CD4-positive, alpha-beta T cell treated with Interleukin-4 for 4 hours (primary cell): ENCODE results near the gene TMEM185A.
"Not testable (repeated sequence)": the region's sequence is repeated elsewhere in the genome, so short reads cannot be mapped to it uniquely, and the experiment has no call there.

Experiments used
- DNase-seq: peaks from one replicate; pipeline ENCODE4 v3.0.0-alpha.2; 2020

Gene TMEM185A

DNA sequence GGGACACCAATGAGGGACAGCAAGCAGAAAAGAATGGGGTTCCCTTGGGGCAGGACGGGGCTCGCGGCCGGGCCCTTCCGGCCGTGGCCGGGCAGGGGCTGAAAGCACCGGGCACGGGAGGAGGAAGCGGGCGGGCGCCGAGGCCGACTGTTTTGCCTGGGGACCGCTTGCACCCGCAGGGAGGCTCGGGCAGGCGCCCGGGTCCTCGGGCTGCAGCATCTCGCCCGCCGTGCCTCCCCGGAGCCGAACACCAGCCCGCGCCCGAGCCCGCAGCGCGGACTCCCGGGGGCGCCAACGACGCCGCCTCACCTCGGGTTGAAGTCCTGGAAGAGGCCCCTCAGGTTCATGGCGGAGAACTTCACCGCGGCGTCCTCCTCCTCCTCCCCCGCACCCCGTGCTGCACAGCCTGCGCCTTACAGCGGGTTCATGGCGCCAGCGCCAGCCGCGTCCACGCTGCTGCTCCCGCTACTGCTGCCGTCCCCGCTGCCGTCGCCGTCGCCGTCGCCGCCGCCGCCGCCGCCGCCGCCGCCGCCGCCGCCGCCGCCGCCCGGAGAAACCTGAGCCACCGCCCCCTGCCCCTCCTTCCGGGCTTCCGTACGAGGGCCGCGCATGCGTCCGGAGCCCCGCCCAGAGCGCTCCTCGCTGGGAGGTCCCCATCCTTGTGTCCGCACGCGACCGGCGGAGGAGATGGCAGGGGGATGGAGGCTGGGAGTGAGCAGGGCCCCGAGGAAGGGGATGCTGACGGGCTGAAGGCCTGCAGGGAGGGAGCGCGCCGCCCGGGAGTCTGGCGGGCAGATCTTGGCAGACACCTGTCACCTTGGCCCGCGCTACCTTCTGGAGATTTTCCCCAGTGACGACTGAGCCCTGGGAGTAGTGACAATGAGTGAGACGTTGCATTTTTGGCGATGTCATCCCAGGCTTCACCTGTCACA lies at the start of gene TMEM185A:
TMEM185A (minus strand) TSS at position 559 of the 932 bp plus-strand sequence; CDS start at position 347, 212 bp downstream.
- peak; percentile 70 for DNase-seq

DNA sequence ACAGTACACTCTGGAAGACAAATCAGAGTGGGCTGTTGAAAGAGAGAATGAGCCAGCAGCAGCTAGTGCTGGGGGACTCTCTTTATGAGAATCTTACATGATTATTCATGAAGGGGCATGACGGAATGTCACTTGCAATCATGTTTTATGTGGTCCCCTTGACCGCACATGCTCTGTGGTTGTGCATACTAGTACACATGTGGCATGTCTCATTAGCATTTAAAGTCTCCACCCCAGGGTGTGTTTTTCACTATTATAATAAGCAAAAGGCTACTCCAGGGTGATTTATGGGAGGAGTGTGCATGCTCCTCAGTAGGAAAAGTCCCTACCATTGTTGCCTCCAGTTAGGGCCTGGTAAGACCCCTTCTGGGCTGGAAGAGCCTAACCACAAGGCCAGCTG lies 49.6 kb upstream of the TMEM185A start:
- DNase-seq: no peak

DNA sequence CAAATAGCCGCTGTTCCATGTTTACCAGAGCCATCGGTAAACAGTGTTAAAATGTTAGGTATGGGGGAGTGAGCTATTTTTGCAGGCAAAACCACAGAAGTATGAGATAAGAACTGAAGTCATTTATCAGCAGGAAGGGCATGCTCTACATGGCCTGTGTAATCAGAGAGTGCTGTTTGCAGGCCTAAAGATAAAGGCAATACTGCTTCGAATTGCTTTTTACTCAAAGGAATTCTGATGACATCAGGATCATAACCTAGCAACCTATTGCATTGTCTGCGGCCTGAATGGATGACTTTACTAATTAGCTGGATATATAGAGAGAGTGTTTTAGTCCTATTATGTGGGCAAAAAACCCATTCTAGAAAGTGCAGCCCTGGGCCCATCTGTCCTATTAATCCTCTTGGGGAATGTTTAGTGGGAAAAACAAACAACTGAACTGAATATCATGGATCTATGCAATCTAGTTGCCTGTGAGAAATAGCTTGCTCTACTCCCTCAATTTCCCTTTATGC lies 47.6 kb upstream of the TMEM185A start:
- not testable (repeated sequence) for DNase-seq

DNA sequence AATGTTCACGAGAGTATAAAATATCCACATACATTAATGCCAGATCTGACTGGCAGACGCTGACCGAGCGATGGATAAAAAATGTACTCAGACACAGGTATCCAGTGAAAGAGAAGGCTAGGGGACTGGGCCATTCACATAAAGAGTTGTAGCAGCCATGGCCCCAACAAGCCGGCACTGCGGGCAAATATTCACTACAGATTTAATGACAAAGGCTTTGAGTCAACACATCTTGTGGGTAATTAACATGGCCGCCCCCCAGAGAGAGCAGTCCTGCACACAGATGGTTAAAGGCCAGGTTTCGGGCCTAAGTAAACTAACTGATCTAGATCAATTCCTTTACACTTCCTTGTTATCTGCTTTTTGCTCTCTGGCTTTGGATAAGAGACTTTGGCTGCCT lies 44.0 kb upstream of the TMEM185A start:
- not testable (repeated sequence) for DNase-seq

DNA sequence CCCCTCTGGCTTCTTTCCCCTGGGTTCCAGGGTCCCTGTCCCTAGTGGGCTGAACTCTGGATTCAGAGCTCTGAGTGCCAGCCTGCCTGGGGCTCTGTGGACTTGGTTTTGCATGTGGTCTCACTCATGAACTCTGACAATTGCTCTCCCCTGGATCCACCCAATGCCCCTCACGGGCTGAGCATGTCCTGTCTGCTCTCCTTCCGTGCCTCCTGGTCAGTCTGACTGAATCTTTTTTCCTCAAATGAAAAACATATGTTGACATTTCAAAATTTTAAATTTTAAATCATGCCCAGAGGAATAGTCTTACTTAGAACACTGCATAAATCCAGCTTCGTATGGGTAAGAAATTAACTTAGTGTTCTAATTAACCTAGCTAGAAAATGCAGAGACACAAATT lies 43.5 kb upstream of the TMEM185A start:
- not testable (repeated sequence) for DNase-seq

DNA sequence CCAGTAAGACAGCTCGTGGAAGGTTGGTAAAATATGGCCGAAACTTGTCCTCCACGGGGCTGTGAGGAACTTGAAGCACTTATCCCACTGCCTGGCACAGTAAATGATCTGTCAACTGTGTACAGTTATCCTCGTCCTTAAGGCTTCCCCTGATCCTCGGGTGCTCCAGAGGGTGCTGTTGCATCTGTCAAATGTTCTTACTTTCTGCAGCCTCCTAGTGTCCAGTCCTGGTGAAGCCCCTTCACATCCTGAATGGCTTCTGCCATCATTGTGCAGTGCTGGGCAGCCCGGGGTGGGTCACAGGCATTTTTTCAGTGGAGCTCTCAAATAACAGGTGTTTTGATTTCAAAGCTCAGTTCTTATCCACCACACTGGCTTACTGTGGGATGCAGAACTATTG lies 29.0 kb upstream of the TMEM185A start:
- DNase-seq: not testable (repeated sequence)

DNA sequence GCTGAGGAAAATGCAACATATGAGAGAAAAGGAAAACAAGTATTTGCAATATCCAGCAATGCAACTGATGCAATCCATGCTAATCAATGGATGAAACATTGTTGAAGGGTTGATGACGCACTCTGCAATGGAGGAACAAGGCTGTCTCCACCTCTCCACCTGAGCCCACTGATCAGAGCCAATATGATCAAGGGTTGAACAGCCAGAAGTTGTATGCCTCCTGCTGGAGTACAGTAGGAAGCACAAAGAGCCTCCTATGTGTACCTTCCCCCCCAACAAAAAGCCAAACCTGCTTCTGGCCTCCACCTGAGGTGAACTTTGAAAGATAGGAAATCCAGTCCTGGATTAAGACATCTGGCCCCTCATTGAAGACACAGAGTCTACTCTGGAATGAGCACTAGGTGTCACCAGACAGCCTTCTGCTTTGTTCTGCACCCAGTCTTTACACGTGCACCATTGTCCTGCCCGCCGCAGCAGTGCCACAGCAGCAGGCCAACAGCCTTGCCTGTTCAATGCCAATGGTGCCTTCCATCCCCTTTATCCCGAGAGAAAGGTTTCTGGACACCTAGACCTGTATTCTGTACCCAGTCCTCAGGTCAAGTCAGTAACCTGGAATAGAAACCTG lies 24.8 kb upstream of the TMEM185A start:
- not testable (repeated sequence) for DNase-seq

DNA sequence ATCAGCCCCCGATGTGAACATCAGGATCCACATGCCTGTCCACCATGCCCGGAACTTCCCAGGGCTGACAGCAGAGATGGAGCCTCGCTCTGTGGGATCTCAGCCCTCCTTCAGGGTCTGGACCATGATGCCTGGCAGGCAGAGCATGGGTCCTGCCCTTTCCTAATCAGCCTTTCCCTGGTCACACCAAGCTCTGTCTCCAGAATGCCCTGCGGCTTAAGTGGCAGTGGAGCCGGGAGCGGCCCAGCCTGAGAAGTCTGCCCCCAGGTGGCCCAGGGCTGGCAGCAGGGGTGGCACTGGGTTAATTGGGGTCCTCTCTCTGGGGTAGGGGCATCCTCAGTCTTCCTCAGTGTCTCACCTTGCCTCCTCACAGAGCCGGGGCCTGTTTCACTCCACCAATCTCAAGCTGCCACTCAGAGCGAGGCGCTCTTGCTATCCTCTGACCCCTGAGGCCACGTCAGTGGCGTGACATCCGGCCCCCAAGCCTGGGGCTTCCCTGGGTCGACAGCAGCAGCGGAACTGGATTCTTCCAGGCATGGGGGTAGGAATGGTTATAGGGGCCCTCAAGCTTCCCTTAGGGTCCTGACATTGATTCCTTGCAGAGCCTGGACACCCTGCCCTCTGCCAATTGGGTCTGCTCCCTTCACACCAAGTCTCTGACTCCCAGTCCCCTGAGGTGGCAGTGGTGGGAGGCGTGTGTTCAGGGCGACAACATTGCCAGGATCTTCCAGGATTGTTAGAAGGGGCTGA lies 20.8 kb upstream of the TMEM185A start:
- no peak for DNase-seq

DNA sequence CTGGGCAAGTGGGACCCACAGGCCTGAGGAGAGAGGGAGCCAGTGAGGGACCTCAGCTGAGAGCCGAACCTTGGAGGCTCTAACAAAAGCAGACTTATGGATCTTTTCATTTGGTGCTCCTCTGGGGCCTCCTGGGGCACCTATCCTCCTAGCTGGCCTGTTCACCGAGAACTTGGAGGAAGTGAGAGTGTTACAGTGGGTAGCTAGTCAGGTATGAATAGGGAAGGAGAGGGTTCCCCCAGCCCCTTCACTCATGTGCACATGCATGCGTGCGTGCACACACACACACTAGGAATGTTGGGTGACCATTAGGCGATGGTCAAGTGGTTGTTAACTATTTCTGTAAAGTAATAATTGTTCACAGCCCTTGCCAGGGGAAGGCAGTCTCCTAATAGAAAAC lies 18.6 kb upstream of the TMEM185A start:
- no peak for DNase-seq

DNA sequence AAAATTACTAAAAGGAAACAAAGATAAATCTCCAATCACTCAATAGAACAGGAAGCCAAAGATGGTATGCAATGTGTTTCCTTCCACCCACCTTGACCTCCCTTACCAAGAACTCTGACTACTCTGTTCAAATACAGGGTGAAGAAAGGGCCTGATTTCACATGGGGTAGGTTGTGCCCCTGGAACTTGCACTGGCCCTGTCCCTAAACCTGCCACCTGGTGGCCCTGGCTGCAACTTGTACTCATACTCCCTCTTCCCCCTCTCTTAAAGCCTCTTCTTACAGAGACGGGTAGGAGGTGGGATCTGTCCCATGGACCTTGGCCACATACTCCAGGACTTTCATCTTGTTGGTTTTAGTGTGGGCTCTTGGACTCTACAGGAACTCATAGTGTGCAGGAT lies 17.3 kb upstream of the TMEM185A start:
- no peak for DNase-seq

DNA sequence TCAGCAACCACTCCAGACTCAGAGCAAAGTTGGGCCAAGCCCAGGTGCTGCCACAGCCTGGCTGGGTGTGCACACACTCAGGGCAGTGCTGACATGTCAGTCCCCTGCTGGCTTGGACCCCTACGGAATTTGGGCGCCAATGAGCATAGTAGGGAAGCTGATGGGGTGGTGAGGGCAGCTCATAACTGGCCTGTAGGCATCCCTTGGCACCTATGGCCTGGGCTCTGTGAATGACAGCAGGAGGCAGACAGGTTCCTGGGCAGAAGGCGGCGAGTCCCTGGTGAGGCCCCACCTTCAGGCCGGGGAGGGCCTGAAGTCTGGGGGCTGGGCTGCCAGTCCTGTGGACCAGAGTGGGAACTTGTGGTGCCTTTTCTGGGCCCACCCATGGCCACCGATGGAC lies 15.9 kb upstream of the TMEM185A start:
- DNase-seq: no peak

DNA sequence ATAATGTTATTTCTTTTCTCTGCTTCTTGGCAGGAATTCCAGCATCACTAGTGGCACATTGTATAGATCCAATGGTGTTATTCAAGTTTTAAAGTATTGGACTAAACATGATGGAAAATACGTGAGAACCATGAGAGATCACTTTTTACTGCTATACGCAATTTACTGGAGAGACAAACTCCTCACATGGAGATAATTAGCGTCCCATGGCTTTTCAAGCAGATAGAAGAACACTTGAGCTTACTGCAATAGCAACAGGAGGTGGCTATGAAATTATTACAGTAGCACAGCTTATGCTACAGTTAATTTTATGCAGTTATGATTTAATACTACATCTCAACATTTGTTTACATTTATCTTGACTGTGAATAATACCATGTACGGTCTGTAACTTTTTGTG lies 11.9 kb upstream of the TMEM185A start:
- no peak for DNase-seq

DNA sequence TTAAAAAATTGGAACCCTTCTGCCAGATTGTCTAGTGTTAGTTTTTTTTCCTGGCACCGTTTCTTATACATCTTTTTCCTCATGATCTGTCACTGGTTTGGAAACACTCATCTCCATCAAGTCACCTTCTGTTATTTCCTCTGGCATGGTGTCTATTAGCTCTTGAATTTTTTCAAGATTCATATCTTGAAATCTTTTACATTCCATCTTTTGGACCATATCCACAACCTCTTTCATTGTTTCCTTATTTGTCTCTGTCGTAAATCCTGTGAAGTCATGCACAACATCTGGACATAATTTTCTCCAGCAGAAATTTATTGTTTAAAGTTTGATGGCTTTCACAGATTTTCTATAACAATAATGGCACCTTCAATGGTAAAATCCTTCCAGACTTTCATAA lies 10.2 kb upstream of the TMEM185A start:
- no peak for DNase-seq

DNA sequence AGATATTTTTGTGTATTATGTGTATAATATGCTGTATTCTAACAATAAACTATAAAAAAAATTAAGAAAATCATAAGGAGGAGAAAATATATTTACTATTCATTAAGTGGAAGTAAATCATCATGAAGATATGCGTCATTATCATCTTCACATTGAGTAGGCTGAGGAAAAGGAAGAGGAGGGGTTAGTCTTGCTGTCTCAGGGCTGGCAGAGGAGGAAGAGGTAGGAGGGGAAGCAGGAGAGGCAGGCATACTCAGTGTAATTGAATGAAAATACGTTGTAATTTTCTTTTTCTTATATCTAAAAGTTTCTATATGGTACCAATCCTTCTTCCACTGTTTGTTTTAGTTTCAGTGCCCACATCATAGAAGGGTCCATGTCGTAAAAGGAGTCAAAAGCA lies 9.8 kb upstream of the TMEM185A start:
- no peak for DNase-seq

DNA sequence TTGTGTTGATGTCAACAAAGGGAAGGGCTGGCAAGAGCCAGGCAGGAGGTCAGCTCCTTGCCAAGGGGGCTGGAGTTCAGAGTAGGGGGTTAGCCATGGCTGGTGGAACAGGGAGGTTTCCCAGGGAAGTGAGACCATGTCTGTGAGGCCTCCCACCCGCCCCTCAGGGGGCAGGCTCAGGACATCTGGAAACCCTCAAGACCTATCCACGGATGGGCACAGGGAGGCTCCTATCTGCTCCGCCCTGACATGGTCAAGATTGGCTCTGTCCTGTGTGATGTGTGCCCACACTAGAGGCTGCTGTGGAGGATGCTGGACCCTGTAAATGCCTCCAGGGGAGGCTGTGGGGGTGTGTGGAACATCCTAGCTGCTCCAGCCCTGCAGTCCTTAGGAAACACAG lies 8.0 kb upstream of the TMEM185A start:
- DNase-seq: no peak

DNA sequence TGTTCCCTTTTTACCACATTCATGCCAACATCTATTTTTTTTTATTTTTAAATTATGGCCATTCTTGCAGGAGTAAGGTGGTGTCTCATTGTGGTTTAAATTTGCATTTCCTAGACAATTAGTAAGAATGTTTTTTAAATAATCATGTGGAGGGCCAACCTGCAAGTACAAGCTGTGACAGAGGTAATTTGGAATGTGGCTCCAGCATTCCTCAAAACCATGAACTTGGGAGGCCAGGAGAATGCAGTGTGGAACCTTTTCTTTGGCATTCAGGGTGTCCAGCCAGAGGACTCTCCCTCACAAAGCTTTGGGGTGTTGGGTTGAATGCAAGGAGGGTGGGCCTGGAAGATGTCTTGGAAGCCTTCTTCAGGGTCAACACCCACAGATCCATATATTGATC lies 7.3 kb upstream of the TMEM185A start:
- no peak for DNase-seq

DNA sequence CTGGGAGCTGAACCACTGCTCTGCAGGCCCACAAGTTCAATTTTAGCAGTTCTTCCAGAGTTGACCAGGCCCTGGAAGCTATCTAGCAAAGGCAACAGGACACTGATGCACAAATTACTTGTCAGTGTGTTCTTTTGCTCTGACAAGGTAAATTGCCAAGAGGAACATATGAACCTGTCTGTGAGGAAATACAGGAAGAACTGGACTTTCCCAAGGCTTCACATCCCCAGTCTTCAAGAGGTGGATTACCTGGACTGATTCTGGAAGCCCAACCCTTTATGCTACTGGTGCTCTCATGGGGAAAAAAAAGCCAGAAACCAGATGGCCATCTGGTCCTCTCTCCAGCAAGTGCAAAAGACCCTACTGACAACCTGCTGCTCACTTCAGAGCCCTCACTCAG lies 1.9 kb upstream of the TMEM185A start:
- DNase-seq: no peak

DNA sequence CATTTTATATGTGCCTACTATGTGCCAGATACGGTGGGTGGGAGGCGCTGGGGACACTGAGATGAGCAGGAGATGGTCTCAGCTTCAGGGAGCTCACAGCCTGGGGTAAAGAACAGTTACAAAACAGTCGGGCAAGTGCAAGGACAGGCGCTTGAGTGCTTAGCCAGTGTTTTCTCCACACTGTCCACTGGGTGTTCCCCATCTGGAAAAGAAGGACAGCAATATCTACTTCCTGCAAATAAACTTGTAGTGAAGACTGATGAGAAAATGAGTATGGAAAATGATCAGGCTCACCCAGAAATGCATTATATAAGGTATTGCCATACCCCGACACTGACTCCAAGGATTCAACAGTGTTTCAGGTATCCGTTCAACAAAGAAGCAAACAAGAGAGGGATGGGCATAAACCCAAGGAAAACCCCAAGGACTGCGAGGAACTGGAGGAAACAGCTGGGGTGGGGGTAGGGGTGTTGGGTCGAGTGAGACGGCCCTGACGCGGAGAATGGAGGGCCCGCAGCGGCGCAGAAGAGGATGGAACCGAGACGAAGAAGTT lies 835 bp downstream of the TMEM185A start:
- DNase-seq: no peak

DNA sequence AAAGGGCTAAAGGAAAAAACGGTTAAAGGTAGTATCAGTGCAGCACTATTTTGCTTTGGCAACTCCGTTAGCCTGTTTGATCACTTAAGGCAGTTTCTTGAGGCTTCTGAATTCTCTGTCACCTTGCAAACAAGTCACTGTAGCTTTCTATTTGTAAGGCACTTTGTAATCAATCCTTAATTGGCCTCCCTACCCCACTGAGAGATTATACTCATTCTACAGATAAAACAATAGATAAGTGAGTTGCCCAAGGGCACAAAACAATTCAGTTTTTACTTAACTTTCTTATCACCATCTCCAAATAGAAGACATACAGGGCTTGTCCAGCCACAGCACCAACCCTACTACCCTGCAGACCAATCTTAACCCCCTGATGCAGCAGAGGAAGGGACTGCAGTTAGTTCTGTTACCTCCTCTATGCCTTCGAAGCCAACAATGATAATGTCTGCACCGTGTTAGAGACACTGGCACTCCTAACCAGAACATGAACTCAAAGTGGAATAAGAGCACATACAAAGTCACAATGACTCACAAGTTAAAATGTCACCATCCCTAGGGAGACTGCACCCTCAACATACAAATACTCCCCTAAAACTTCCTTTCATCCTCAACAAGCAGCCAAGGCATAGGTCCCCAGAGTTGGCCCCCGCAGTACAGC lies 1.7 kb downstream of the TMEM185A start:
- DNase-seq: no peak

DNA sequence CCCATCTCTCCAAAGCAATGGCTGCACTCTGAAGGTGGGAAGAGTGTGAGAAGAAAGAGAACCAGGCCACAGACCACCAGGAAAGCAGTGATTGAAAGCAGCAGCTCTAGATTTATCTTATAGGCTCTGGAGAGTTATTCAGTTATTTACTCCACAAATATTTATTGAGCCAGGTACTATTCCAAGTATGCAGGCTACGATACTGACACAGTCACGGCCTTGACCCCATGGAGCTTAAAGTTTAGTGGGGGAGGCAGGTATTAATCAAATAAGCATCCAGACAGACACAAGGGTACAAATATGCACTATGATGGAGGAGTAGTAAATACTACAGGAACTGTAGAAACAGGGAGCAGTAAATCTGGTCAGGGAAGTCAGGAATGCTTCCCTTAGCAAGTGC lies 2.8 kb downstream of the TMEM185A start:
- no peak for DNase-seq

DNA sequence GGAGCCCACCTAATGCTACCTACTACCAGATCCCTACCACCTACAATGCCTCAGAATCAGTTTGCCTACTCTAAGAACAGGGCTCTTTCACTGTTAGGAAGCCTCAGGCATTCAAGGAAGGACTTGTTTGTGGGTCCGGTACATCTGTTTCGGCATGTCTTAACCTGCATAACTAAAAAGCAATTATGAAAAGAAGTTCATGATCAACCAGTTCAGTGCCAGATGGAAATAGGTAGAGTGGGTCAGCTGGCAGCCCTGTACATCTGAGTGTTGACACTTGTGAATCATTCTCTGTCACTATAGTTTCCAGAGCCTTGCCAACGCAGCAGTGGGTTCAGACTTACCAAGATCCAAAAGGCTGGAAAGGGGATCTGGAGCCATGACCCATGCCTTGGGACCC lies 3.3 kb downstream of the TMEM185A start:
- no peak for DNase-seq

DNA sequence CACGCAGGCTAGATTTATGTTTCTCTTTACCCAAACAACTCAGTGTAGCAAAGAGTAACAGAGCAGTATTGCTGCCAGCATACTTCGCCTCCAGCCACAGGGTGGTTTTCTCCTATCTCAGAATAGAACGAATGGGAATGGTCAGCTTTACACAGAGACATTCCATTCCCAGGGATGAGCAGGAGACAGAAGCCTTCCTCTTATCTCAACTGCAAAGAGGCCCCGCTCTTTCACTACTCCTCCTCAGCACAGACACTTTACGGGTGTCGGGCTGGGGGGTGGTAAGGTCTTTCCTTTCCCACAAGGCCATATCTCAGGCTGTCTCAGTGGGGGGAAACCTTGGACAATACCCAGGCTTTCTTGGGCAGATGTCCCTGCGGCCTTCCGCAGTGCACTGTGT lies 4.8 kb downstream of the TMEM185A start:
- DNase-seq: not testable (repeated sequence)

DNA sequence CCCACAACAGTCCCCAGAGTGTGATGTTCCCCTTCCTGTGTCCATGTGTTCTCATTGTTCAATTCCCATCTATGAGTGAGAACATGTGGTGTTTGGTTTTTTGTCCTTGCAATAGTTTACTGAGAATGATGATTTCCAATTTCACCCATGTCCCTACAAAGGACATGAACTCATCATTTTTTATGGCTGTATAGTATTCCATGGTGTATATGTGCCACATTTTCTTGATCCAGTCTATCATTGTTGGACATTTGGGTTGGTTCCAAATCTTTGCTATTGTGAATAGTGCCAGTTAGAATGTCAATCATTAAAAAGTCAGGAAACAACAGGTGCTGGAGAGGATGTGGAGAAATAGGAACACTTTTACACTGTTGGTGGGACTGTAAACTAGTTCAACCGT lies 11.9 kb downstream of the TMEM185A start:
- not testable (repeated sequence) for DNase-seq
